Activated CD4-positive, alpha-beta T cell treated with anti-CD3 and anti-CD28 coated beads, Interleukin-2, amount 50 U/mL, for 1 hour (primary cell): ENCODE measurements around the gene MS4A4A.

ENCODE experiments used
- DNase-seq: peaks from one replicate; pipeline ENCODE4 v3.0.0-alpha.2; 2020

Gene MS4A4A

DNA sequence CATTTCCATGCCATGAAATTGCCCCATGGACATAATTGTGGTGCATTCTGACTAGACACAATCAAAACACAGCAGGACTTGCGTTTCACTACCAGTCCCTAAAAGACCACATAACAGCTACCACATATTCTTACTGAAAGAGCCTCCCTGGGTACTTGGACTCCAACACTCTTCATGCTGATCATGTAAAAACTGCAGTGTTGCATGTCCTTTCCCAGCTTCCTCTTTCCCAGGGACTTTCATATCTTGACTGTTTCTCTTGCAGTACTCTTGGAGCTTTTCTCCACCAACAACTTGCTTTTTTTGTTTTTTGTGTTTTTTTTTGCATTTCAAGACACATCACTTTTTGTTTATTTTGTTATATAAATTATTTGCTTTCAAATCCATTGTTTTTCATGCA, 69.5 kb downstream of the MS4A4A start:
- DNase-seq, result no peak

DNA sequence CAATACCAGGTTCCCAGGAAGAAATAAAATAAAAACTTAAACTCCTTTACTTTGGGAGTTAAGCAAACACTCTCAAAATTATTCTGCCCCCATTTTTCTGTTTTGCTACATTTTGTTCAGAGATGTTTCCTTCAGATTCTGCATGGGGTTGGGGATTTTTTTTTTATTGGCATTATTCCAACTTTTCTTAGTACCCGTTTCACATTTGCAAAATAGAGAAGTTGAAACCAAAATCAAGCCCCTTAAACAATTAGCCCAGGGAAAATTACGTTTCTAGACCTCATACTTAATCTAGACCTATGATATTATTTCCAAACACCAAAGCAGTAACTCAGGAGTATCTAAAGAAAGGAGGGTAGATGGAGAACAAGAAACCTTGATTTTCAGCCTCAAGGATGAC, 77.3 kb downstream of the MS4A4A start:
- no peak for DNase-seq
